Activated naive CD8-positive, alpha-beta T cell treated with anti-CD3 and anti-CD28 coated beads, Interleukin-2, amount 50 U/mL, for 16 hours (primary cell): ENCODE results near the gene CDH22.

Experiments used
- DNase-seq: peaks from one replicate; pipeline ENCODE4 v3.0.0-alpha.2; 2020; ENCODE audit warnings: low read depth, low spot score

CDH22 gene

GRCh38 chr20:46308258-46309157 is at the start of gene CDH22:
Gene CDH22 (minus strand): TSS chr20:46308498. CDS start chr20:46251294, 57,204 bp downstream.
- DNase-seq: peak; percentile 4

- DNase-seq: no peak
Measured at GRCh38 chr20:46357030-46357514, 48.8 kb upstream of the CDH22 start.

GRCh38 chr20:46356195-46357029 is 48.1 kb upstream of the CDH22 start:
- no peak for DNase-seq

GRCh38 chr20:46355778-46356177 is 47.5 kb upstream of the CDH22 start:
- DNase-seq: no peak

GRCh38 chr20:46354920-46355654 is 46.8 kb upstream of the CDH22 start:
- DNase-seq: no peak

- no peak for DNase-seq
Measured at GRCh38 chr20:46354207-46354555, 45.9 kb upstream of the CDH22 start.

GRCh38 chr20:46353500-46354206 is 45.4 kb upstream of the CDH22 start:
- no peak for DNase-seq

- DNase-seq: no peak
Measured at GRCh38 chr20:46352370-46352938, 44.2 kb upstream of the CDH22 start.

GRCh38 chr20:46351357-46352058 is 43.2 kb upstream of the CDH22 start:
- no peak for DNase-seq

- no peak for DNase-seq
Measured at GRCh38 chr20:46350986-46351267, 42.6 kb upstream of the CDH22 start.

- DNase-seq: no peak
Measured at GRCh38 chr20:46350201-46350985, 42.1 kb upstream of the CDH22 start.

- no peak for DNase-seq
Measured at GRCh38 chr20:46349742-46350056, 41.4 kb upstream of the CDH22 start.

- DNase-seq: no peak
Measured at GRCh38 chr20:46349035-46349741, 40.9 kb upstream of the CDH22 start.

GRCh38 chr20:46347841-46348803 is 39.8 kb upstream of the CDH22 start:
- DNase-seq: no peak

- DNase-seq: no peak
Measured at GRCh38 chr20:46346770-46347169, 38.5 kb upstream of the CDH22 start.

GRCh38 chr20:46344488-46345162 is 36.3 kb upstream of the CDH22 start:
- no peak for DNase-seq

GRCh38 chr20:46343975-46344357 is 35.7 kb upstream of the CDH22 start:
- DNase-seq: no peak
